ENCODE data around the gene ZNF474.

GRCh38 chr5:122163121-122164069 is 34.0 kb downstream of the ZNF474 start:
- no peak for TF ChIP-seq CTCF (IDR thresholded peaks at IDR 0.05)
- no peak for TF ChIP-seq POLR2A (IDR thresholded peaks at IDR 0.05)
